DMS114 treated with DMSO at 0.1 percent for 48 hours (cell line): ENCODE measurements around the gene SSBP2.
"Not testable (repeated sequence)": the region's sequence is repeated elsewhere in the genome, so short reads cannot be mapped to it uniquely, and the experiment has no call there.

ENCODE experiments used
- DNase-seq: peaks from one replicate; lab custom pipeline; 2025; ENCODE audit not compliant: unreplicated experiment; lab: John Stamatoyannopoulos, UW

SSBP2 gene

DNA sequence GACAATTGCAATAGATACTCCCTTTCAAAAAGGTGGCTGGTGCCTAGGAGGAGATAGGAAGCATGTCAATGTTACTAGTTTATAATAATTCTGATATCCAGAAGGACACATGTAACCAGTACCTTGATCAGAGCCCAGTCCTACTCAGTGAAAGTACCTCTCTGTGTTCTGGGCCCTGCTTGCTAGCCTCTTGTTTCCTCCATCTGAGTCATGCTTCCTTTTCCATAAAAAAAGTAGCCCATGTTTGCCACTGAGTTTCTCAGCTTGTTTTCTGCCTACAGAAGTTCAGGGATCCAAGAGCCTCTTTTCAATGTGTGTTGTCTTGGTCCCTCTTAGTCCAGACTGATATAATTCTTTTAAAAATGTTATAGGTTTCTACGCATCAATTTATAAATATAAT, 149.0 kb downstream of the SSBP2 start:
- DNase-seq = no peak

DNA sequence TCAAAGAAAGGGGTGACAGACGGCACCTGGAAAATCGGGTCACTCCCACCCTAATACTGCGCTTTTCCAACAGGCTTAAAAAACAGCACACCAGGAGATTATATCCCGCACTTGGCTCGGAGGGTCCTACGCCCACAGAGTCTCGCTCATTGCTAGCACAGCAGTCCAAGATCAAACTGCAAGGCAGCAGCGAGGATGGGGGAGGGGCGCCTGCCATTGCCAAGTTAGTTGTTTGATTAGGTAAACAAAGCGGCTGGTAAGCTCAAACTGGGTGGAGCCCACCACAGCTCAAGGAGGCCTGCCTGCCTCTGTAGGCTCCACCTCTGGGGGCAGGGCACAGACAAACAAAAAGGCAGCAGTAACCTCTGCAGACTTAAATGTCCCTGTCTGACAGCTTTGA, 158.8 kb downstream of the SSBP2 start:
- not testable (repeated sequence) for DNase-seq

DNA sequence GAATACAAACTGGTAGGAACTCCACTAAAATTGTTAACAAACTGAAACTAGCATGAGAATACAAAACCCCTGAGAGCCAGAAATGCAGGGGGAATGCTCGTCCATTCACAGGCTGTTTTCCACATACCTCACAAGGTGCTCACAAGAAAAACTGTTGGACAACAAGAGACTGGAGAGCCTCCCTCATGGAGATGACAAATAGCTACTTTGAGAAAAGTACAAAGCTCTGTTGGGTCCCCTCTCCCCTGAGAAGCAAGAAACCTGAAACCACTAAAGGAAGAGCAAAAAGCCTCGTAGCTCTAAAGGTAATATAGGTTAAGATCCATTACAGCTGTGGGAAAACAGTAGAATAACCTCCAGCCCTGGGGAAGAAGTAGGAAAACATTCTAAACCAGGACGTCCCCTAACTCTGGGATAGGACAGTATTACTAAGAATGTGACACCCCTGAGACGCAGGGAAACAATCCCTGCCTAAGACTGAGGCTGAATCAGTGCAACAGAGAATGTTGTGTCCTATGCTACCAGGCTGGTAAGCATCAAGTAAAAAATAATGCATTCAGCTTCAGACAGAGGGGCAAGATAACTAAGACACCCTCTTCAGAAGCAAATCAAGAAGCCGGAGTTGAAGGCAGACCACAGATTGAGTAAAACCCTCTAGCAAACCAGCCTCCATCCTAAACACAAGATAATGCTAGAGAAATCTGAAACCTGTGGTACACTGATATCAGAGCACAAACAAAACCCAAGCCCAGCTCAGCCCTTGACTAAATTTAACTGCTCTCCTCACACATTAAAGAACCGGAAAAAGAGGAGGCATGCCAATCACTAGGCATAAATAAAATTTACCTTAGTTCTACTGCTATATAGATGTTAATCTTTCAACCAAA, 160.2 kb downstream of the SSBP2 start:
- no peak for DNase-seq

DNA sequence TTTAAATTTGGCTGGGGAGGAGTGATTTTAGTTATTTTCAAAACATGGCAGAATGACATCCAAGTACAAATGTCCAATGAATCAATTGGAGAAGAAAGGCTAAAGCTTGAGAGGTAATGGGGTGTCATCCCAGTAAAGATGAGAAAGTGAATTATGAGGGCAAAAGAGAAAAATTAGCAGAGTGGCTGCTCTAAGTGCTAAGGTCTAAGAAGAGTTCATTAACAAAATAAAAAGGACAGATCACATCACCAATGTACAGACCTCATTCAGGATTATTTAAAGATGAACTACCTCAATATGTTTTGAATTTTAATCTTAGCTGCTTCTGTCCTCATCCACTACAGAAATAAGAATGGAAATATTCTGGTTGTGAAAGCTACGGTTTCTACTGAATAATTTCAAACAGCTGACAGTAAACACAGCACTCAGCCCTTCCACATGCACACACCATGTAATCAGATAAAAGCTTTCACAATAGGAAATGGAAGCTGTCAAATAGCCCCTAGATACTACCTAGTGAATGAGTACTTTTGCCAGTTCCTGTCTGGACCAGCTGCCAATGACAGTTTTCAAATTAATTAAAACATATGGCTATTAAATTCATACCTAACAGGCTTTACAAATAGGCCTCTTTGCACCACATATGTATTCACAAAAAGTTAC, 171.5 kb downstream of the SSBP2 start:
- DNase-seq = no peak

DNA sequence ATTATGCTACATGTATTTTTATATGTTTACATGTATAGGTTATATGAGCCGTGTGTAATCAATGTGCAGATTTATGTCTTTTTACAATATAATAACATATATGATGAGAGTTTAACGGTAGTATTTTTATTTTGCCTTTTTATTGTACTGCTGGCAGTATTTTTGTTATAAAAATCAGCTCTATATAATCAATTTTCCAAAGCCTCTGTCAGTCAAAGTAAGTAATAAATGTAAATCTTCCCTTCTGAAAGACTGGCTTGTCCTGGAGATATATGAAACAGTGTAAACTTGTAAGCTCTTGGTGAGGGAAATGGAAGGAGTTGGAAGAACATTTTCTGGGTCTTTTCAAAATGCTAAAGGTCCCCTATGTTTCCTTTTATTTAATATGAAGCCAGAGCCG, 173.8 kb downstream of the SSBP2 start:
- no peak for DNase-seq

DNA sequence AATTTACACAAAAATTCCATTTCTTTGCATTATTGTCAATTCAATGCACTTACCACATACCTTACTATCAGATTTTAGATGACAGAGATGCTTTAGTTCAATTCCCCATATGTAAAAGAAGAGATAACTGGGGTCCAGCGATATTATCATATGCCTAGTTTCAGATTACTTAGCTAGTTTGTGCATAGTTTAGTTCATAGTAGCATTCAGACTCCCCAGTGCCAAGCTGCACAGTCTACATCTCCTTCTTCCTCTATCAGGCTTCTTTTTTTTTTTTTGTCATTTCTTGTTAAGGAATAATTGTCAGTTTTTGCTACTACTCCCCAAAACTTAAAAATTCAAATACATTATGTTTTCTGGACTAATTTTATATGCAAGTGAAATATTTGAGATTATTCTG, 175.0 kb downstream of the SSBP2 start:
- DNase-seq = no peak

DNA sequence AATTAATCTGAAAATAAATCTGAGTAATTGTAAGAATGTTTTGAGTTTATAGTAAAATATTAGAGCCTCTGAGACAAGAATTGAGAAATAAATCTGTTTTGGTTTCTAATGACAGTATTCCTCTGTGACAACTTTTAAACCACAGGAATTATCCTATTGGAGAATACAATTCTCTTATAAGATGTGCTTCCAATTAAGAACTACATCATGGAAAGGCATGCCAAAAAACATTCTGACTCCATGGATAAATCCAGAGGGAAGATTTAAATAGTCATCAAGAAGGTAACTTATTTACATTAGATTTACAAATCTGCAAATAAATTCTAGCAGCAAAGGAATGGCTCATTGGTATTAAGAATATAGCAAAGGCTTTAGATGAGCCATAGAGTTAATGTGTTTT, 178.7 kb downstream of the SSBP2 start:
- no peak for DNase-seq

DNA sequence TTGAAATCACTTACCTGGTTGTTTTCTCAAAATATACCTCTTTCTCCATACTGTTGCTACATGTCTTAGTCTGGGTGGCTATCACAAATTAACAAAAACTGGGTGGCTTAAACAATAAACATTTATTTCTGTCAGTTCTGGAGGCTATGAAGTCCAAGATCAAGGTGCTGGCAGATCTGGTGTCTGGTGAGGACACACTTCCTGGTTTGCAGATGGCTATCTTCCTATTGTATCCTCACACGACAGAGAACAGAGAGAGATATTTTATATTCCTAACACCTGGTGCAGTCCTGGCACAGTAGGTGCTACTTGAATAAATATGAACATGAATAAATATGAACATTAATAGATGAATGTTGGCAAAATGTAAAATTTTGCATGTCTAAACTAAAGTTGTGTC, 192.7 kb downstream of the SSBP2 start:
- no peak for DNase-seq

DNA sequence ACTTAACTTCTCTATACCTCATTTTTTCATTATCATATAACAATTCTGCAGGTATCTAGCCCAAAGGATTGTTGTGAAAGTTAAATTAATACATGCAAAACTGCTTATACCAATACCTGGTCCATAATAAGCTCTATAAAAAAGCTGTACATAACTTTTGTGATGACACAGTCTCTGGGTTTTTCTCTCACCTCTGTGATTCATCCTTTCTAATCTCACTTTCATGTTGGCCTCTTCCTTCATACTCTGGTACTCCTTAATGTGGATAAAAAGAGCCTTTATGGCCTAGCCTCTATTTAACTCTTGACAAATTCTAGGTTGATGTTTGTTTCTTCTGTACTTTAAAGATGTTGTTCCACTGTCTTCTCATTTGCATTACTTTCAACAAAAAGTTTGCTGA, 194.1 kb downstream of the SSBP2 start:
- DNase-seq = no peak

DNA sequence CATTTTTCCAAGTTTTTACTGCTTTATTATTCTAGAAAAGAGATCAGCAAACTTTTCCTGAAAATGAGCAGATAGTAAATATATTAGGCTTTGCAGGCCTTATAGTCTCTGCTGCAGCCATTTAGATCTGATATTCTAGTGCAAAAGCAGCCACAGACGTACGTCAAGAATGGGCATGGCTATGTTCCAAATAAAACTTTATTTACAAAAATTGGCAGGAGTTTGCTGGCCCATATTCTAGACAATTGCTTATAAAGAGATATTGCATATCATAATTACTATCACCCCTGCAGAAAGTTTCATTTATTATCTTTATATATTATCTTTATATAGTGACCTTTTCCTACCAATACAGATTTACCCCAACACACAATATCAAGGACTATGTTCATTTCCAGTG, 195.0 kb downstream of the SSBP2 start:
- no peak for DNase-seq

- no peak for DNase-seq
Observed at GRCh38 chr5:81554647-81555046, 196.2 kb downstream of the SSBP2 start.

DNA sequence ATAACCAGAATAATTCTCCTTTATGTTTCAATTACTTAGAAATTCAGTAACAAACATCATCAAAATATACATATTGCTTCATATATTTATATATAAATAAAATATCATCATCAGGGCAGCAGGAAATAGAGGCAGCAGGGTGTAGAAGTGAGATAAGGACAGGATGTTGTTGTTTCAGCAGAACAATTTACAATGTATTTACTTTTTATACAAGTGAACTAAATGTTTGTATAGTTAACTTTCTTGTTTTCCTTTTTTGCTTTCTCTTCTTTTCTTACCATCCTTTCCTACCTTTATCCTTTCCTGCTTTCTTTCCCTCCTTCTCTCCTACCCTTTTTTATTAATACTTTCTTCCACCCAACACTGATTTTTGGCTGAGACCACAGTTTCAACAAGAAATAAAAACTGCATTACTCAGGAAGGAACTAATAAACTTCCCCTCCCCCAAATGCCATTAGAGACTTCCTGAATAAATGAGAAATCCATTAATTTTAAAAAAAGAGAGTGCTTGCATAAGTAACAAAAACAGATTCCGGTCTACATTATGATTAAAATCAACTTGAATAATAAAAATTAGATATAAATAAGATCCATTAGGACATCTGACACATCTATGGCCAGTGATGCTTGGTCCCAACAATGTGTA, 197.2 kb downstream of the SSBP2 start:
- DNase-seq = no peak

- DNase-seq = no peak
Observed at GRCh38 chr5:81552852-81553566, 197.9 kb downstream of the SSBP2 start.

- no peak for DNase-seq
Observed at GRCh38 chr5:81549123-81549522, 201.8 kb downstream of the SSBP2 start.

DNA sequence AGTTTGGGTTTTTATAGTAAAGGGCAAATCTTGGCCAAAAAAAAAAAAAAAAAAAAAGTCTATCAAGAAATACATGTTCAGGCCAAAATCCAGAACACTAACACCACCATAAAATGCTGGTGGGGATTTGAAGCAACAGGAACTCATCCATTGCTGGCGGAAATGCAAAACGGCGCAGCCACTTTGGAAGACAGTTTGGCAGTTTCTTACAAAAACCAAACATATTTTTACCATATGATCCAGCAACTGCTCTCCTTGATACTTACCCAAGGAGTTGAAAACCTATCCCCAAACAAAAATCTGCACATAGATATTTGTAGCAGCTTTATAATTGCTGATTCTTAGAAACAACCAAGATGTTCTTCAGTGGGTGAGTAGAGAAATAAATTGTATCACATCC, 203.9 kb downstream of the SSBP2 start:
- DNase-seq = no peak

DNA sequence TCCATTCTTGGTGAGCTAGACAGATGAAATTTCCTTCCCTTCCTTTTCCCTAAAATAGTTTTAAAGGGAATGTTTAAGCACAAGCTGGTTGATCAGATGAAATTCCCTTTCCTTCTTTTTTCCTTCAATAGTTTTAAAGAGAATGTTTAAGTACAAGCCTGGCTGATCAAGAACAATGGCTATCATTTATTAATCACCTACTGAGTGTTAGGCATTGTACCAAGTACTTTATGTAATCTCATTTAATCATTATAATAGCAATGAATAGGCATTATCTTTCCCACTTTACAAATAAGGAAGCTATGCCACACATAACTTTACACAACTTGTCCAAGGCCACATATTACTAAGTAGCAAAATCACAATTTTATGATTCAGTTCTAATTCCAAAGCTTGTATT, 205.0 kb downstream of the SSBP2 start:
- no peak for DNase-seq

DNA sequence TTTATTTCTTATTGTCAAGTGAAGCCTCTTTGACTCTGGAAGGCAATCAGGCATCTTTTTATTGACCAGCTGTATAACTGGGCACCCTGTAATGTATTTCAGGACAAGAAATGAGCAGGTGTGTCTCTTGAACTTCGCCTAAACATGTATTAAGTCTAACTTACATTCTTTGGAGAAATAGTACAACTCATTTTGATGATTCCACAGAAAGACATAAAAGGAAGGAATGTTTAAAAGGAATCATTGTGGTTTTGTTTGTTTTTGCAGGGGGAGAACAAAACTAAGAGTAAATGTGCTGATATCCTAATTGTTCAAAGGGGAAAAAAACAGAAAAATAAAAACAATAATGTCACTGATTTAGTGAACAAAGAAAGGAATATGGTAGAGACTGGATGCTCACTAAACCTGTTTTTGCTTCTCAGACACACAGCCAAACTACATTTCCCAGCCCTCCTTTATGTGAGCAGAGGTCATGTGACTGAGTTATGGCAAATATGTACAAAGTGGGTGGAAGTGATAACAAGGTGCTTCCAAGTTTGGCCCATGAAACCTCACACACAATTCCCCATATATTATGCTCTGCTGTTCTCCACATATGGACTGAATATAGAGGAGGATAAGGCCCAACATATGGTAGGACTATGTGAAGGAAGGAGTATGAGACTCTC, 206.4 kb downstream of the SSBP2 start:
- no peak for DNase-seq

DNA sequence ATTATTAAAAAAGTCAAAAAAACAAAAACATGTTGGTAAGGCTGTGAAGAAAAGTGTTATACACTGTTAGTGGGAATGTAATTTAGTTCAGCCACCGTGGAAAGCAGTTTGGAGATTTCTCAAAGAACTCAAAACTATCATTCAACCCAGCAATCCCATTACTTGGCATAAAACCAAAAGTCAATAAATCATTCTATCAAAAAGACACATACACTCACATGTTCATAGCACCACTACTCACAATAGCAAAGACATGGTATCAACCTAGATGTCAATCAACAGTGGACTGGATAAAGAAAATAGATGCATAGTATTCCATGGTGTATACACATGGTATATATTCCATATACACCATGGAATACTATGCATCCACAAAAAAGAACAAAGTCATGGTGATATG, 208.7 kb downstream of the SSBP2 start:
- DNase-seq = no peak

DNA sequence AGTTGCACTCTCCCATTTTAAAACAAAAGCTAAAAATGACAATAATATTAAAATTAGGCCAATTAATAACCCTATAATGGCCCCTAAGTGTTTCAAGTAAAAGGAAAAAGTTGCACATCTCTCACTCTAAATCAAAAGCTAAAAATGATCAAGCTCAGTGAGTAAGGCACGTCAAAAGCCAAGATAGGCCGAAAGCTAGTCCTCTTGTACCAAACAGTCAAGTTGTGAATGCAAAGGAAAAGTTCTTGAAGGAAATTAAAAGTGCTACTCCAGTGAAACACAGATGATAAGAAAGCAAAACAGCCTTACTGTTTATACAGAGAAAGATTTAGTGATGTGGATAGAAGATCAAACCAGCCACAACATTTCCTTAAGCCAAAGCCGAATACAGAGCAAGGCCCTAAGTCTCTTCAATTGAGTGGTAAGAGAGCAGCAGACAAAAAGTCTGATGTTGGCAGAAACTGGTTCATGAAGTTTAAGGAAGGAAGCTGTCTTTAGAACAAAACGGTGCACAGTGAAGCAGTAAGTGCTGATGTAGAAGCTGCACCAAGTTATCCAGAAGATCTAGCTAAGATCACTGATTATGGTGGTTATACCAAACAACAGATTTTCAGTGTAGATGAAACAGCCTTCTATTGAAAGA, 212.9 kb downstream of the SSBP2 start:
- DNase-seq = no peak

DNA sequence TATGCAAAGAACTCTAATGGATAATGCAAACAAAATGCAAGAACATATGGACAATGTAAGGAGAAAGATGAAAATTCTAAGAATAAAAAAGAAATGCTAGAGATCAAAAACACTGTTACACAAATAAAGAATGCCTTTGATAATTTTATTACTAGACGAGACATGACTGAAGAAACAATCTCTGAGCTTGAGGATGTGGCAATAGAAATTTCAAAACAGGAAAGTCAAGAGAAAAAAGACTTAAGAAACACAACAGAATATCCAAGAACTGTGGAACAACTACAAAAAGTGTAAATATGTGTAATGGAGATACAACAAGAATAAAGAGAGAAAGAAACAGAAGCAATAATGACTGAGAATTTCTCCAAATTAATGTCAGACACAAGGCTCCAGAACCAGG, 216.5 kb downstream of the SSBP2 start:
- no peak for DNase-seq
